Gastrocnemius medialis (tissue), 4 donors: ENCODE results near the gene SLC22A1. TPM values are rescaled to one million over a fixed set of nuclear protein-coding genes. Genes with fewer than 3 reads are reported as not detected.
"Not testable (repeated sequence)": the region's sequence is repeated elsewhere in the genome, so short reads cannot be mapped to it uniquely, and the experiment has no call there.

ENCODE experiments used
- ATAC-seq, 2 donors: fragments of 150-250 bp; one replicate each; pipeline ENCODE4 v1.9.1; 2016
- DNase-seq, 2 donors: peaks; one replicate each; pipeline ENCODE4 v3.0.0-alpha.2; 2019
- H3K27ac ChIP-seq, 4 donors: fragments of 200-600 bp; sonication (generic); 1 replicate in 1 of 4; 2 replicates in 3 of 4; pipeline ENCODE4 v1.5.1; 2016 to 2018; ENCODE audit warnings: mild to moderate bottlenecking in 2 of 4, moderate library complexity in 1 of 4
- H3K27me3 ChIP-seq, 3 donors: fragments of 200-600 bp; sonication (generic) in 2 of 3; 1 replicate in 1 of 3; 2 replicates in 2 of 3; pipeline versions ENCODE4 v1.5.1 to v1.6.0; 2016 to 2019; ENCODE audit warnings: mild to moderate bottlenecking in 1 of 3, moderate library complexity in 1 of 3
- H3K36me3 ChIP-seq, 2 donors: fragments of 200-600 bp; sonication (generic) in 1 of 2; one replicate each; pipeline ENCODE4 v1.5.1; 2017 to 2018
- H3K4me1 ChIP-seq, 2 donors: fragments of 200-600 bp; sonication (generic) in 1 of 2; one replicate each; pipeline ENCODE4 v1.5.1; 2016 to 2017; ENCODE audit warnings: mild to moderate bottlenecking in 2 of 2
- H3K4me3 ChIP-seq, 4 donors: fragments of 200-600 bp; sonication (generic) in 3 of 4; 1 replicate in 1 of 4; 2 replicates in 3 of 4; pipeline ENCODE4 v1.5.1; 2016 to 2019; ENCODE audit warnings: mild to moderate bottlenecking in 2 of 4
- H3K9me3 ChIP-seq, 3 donors: fragments of 200-600 bp; sonication (generic) in 2 of 3; 1 replicate in 1 of 3; 2 replicates in 2 of 3; pipeline ENCODE4 v1.5.1; 2016 to 2019
- CTCF ChIP-seq, 5 experiments: fragments of 450-650 bp in 3 of 5; fragments of 200-600 bp in 2 of 5; sonication (generic) in 2 of 5; IDR thresholded peaks in 4 of 5; conservative IDR thresholded peaks in 1 of 5; 1 replicate in 4 of 5; 2 replicates in 1 of 5; pipeline ENCODE4 v1.5.1; 2016 to 2019; ENCODE audit warnings: antibody characterized with exemption in 5 of 5, mild to moderate bottlenecking in 3 of 5, moderate library complexity in 3 of 5
- POLR2A ChIP-seq, 2 donors: fragments of 450-650 bp; IDR thresholded peaks; one replicate each; pipeline ENCODE4 v1.6.1; 2017; ENCODE audit warnings: antibody characterized with exemption in 2 of 2, mild to moderate bottlenecking in 2 of 2, moderate library complexity in 2 of 2
- in situ Hi-C, 4 donors: fragments of 200-750 bp; cut with MboI; loops; one replicate each; pipeline versions ENCODE4 v1.15.0 to v1.8.0; 2017; ENCODE audit warnings: low sequenced_read_pairs in 4 of 4
- intact Hi-C: fragments of 100-400 bp; cut with DNase I; formaldehyde crosslinking; loops from one replicate; pipeline ENCODE4 v1.15.1; 2023; ENCODE audit warnings: low total_unique reads
- total RNA-seq, 4 donors: library from RNA; depleted of rRNA; stranded (reverse); fragments of >200 nt; gene quantifications; one replicate each; pipeline versions ENCODE4 v1.1.0 to v1.2.3, GENCODE V29; 2016

Gene SLC22A1
- total RNA-seq, 4 donors from 2014 or later: 0.78 to 1.4 (median 1.1) TPM

DNA sequence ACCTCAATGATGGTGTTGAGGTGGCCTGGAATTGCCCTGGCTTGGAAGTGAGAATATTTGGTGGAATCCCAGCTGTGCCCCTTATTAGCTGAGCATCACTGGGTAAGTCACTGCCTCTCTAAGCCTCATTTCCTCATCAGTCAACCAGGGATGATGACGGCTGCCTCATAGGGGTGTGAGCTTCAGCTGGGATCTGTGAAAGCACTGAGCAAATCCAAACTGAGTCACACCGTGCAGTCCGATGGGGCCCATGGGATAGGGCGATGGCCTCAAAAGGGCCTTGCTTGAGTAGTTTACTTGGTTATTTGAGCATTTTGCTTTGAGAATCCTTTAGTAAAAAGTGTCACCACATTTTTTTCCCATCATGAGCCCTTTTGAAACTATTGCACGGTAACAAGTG, 1.1 kb downstream of the SLC22A1 start:
- Histone ChIP-seq H3K27me3 (no peaks in the 10 kb centered on the region), H3K36me3 (peaks cover 0 to 11% of the 10 kb centered on the region in 2 donors), H3K4me3 (no peak overlapping the region), H3K27ac (no peak overlapping the region), H3K4me1 (no peaks in the 10 kb centered on the region), H3K9me3 (no peaks in the 10 kb centered on the region)
- intact Hi-C loops (no loop called here), in situ Hi-C loops (no loop called here)
- DNase-seq: no peak
- TF ChIP-seq CTCF (IDR thresholded peaks at IDR 0.05 in 4 of 5, conservative IDR thresholded peaks at IDR 0.05 in 1 of 5) (no peak), POLR2A (IDR thresholded peaks at IDR 0.05) (no peak)
- ATAC-seq: no peak

- no peak for ATAC-seq
- Histone ChIP-seq H3K36me3 (peaks cover 0 to 6% of the 10 kb centered on the region in 2 donors), H3K27me3 (no peaks in the 10 kb centered on the region), H3K4me1 (no peaks in the 10 kb centered on the region), H3K4me3 (no peak overlapping the region), H3K27ac (no peak overlapping the region), H3K9me3 (no peaks in the 10 kb centered on the region)
- intact Hi-C loops: no loop called here
- in situ Hi-C loops: no loop called here
- TF ChIP-seq POLR2A (IDR thresholded peaks at IDR 0.05): no peak
- TF ChIP-seq CTCF (IDR thresholded peaks at IDR 0.05 in 4 of 5, conservative IDR thresholded peaks at IDR 0.05 in 1 of 5): no peak
- DNase-seq: no peak
Measured at GRCh38 chr6:160124007-160124406, 2.4 kb downstream of the SLC22A1 start.

DNA sequence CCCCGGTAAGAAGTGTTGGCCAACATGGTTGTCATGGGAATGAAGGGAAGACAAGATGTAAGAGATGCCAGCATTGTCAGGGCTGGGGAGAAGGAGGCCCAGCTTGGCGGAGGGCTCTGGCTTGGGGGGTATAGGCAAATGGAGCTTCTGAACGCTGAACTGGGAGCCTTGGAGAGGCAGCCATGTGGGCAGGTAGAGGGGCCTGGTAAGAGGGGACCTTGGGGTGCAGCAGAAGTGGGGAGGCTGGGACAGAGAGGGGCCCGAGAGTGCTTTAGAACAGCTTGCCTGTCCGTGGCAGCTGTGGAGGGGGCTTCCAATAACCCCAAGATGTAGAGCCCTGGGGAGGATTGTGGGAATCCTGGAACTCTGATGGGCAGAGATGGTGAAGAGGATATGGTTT, 3.0 kb downstream of the SLC22A1 start:
- no peak for ATAC-seq
- in situ Hi-C loops: loop anchor here in 3 of 4 donors (25.0 kb wide), 2 partner anchors 313 to 338 kb away; no protein-coding TSS in a partner anchor
- no peaks in the 10 kb centered on the region for H3K4me1 ChIP-seq

GRCh38 chr6:160125105-160125504, 3.5 kb downstream of the SLC22A1 start:
- H3K4me1 ChIP-seq, H3K4me3 ChIP-seq, H3K27ac ChIP-seq, H3K36me3 ChIP-seq, H3K9me3 ChIP-seq, DNase-seq, intact Hi-C loops, H3K27me3 ChIP-seq, ATAC-seq: not testable (repeated sequence)
- in situ Hi-C loops: loop anchor here in 3 of 4 donors (25.0 kb wide), 2 partner anchors 312 to 337 kb away; no protein-coding TSS in a partner anchor

More for the DNA sequence above, 3.0 kb downstream of the SLC22A1 start:
- H3K4me3 ChIP-seq: no peak overlapping the region
- intact Hi-C loops: no loop called here
- TF ChIP-seq CTCF (IDR thresholded peaks at IDR 0.05 in 4 of 5, conservative IDR thresholded peaks at IDR 0.05 in 1 of 5) (no peak), POLR2A (IDR thresholded peaks at IDR 0.05) (no peak)
- no peaks in the 10 kb centered on the region for H3K27me3 ChIP-seq
- no peaks in the 10 kb centered on the region for H3K9me3 ChIP-seq
- H3K36me3 ChIP-seq: peaks cover 0 to 6% of the 10 kb centered on the region in 2 donors
- no peak for DNase-seq
- H3K27ac ChIP-seq: no peak overlapping the region

DNA sequence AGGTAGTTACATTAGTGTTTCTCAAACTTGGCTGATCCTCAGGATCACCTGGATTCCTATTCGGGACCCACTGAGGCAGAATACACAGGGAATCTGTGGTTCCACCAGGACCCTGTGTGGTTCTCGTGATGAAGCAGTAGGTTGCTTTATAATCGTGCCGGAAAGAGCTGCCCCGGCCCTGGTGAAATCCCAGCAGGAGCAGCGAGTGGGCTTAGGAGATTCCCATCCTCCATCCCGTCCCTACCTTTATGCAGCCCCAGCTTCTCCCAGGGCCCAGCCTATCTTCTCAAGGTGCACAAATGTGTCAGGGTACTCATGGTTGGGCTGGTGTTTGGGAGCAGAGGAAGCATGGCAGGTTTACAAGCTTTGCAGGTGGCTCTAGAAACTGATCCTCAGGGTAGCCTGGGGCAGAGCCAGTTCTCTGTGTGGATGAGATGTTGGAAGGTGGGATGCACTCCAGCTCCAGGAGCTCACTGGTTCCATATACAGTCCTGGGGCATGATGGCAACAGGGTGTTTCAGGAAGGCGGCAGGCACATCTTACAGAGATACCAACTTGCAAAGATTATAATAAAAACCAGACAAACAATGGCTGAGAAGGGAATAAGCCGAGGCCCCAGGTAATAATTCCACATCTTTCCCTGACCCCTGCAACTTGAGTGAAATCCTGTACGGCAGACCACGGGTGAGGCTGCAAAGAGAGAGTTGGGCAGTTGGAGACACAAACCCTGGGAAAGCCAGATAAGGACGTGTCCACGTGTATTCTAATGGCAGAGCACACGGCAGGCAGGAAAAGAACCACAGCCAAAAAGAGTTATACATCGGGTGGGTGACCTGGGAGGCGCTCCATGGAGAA, 5.9 kb downstream of the SLC22A1 start:
- ATAC-seq: no peak
- intact Hi-C loops (no loop called here), in situ Hi-C loops (loop anchor here in 3 of 4 donors (25.0 kb wide), 2 partner anchors 310 to 335 kb away; no protein-coding TSS in a partner anchor)
- Histone ChIP-seq H3K9me3 (no peaks in the 10 kb centered on the region), H3K27me3 (no peaks in the 10 kb centered on the region), H3K36me3 (no peaks in the 10 kb centered on the region), H3K4me1 (no peaks in the 10 kb centered on the region), H3K27ac (no peak overlapping the region), H3K4me3 (no peak overlapping the region)
- no peak for DNase-seq
- no peak for TF ChIP-seq CTCF (IDR thresholded peaks at IDR 0.05 in 4 of 5, conservative IDR thresholded peaks at IDR 0.05 in 1 of 5)
- no peak for TF ChIP-seq POLR2A (IDR thresholded peaks at IDR 0.05)
